ENCODE data around the gene KIRREL3.

The KIRREL3 gene

DNA sequence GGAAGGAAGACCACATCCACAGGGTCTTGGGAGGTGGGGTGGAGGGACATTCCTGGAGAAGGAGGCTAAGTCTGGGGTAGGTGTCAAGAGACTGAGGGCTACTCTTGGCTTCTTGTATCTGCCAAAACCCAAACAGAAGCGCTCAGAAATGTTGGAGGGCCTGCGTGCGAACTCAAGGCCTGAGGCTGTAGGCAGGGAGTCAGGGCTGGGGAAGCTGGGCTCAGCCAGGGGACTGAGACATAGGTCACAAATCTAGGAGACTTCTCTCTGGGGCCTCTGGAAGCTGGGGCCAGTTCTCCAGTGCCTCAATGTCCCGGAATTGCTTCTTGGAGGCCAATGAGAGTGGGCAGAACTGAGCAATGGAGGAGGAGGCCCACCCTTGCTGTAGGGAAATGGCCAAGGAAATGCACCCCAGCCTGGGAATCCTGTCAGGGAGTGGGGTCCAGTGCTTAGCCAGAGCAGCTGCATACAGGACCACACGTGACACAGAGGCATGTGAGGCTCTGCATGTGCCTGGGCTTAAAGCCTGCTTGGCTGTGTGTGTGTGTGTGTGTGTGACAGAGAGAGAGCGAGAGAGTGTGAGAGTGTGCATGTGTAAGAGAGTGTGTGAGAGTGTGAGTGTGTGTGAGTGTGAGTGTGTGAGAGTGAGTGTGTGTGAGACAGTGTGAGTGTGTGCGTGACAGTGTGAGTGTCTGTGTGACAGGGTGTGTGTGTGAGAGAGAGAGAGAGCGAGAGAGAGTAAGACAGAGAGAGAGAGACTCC lies 503.8 kb downstream of the KIRREL3 start:
- no peak for DNase-seq

DNA sequence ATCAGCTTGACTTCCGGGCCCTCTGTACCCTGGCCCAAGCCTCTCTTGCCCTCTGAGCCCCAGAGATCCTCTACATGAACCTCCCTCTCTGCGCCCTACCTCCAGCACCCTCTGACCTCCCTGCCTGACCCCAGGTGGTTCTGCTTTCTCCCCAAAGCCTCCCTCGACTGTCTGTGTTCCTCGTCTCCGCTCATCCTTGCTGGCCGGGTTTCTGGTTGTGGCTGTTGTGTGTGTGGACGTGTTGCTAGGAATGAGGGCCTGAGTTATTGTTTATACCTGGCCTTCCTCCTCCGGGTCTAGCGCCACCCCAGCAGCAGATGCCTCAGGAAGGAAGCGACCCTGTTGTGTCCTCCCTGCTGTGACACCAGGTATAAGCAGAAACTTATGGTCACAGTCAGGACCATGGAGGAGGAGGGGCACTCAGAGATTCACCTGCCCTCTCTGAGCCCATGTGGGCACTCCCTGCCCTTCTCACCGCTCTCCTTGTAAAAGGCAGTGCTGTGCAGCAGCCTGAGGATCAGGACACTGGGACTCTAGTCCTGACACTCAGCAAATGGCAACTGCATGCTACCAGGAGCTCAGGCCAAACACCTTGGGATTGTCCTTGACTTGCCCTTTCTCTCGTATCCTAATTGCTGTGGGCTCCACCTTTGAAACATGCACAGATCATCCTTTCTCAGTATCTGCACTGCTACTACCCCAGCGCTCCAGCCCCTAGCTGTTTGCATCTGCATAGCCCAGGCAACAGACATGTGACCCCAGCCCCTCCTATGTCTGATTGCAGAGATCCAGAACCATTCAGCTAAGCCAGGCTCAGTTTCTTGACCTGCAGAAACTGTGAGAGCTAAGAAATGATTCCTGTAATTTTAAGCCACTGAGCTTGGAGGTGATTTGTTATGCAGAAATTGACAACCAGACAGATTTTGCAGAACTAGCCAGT lies 505.0 kb downstream of the KIRREL3 start:
- no peak for DNase-seq

DNA sequence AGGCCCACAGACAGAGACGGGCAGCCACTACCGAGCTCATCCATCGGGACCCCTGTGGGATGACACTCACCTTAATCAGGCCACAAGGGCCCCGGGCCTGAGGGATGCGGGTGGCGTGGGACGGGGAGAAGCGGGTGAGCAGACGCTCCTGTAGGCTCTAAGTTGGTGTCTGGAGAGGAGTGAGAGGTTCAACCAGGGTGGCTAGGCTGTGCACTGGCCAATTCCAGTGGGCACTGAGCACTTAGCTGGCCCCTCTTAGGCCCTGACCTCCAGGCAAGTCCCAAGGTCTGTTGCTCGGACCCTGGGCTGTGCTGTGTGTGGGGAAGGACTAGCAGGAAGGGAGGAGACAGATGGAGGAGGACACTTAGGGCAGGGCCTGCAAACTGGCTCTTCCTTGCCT lies 505.7 kb downstream of the KIRREL3 start:
- DNase-seq = no peak

DNA sequence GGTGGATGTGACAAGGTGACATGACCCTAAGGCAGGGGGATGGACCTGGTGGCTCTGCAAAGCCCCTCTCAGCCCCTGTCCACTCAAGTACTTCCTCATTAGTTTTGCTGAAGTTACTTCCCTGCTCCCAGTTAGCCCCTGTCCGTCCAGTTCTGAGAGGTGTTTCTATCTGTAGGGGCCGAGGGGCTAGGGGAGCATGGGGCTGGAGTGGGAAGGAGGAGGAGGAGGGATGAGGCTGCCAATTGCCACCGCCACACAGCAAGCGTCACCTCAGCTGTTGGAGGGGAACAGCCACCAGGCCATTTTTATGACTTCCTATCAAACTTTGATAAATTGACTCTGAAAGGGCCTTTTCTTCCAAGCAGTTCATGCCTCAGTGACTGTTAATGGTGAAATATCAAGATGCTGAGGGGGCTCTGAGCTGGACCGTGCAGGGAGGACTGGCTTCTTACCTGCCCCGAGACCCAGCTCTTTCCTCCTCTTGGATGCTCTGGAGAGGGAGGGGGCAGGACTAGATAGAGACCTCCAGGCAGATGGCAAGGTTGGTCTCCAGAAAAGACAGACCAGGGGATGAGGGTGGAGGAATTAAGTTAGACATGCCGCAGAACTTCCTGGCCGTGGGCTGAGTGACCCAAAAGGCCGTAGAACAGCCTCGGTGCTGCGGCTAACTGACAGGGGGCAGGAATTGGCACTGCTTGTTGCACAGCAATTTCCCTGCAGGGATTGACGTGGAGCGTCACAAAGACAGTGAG lies 508.1 kb downstream of the KIRREL3 start:
- no peak for DNase-seq

DNA sequence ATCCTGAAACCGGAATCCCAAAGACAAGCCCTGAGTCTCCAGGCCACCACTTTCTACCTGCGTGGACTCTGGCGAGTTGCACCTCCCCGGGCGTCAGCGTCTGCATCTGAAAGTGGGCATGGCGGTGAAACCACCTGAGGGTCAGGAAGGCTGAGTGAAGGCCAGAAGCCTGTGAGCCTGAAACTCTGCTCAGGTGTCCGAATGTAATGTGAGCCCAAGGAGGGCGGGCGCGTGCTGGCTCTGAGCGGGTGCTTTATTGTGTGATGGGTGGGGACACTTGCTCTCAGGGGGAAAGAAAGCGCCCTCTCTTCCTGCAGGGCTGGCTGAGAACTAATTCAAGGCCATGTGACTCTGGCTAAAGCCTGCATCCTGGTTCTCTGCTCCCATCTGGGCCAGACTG lies 509.5 kb downstream of the KIRREL3 start:
- DNase-seq = no peak

DNA sequence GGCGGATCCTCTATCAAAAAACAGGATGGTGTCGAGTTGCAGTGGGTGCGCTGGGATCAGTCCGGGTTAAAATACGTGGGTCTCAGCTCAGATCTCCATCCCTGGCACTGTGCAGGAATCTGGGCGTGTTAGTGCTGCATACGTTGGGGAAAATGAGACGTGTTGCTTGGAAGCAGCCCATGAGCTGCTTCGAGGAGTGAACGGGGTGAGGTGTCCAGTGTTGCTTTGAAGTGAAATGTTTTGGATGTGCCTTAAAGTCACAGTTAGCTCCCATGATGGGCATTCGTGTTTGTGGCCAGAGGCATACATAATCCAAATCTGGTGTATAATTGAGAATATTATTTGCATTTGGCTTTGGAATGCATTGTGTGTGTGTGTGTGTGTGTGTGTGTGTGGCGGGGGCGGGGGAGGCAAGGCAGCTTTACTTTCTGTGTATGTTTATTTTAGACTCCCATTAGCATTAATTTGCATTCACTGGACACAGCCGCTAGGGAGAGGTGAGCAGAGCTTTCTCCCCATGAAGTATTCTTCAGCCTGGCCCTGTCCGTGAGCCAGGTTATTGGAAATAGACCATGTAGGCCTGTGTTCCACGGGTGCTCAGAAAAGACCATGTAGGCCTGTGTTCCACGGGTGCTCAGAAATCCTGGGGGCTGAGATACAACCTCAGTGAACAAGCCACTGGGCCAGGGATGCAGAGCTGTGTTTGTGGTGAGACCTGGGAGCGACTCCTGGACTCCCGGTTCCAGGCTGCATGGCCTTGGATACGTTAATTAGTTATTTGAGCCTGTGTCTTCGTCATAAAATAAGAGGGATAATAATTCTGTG lies 510.5 kb downstream of the KIRREL3 start:
- no peak for DNase-seq

DNA sequence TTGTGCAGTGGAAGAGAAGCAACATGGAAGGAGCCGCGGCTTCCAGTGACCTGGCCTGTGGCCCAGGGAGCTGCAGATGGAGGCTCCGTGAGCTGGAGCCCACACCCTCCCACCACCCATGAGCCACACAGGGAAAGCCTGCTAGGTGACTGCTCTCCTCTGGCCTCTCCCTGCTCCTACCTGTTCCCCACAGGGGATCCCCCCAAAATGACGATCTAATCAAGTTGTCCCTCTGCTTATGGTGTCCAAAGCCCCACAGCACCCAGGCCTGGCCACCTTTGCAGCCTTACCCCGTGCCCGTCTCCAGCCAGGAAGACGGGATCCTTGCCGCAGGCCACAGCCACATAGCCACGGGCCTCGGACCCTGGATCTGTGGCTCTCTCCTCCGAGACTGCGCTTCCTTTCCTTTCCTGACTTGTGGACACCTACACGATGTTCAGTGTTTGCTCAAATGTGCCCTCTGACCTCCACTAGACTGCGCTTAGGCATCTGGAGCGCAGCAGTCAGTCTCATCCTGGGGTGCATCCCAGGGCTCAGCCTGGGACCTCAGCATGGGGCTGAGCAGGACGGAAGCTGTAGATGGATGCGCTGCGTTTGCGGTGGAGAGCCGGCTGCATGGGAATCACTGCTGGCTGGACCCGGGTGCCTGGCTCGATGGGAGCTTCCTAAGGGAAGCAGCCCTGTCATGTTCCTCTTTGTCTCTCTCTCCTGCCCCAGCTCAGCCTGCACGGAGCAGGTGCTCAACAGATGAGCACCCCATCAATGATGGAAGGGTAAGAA lies 511.8 kb downstream of the KIRREL3 start:
- DNase-seq = no peak

DNA sequence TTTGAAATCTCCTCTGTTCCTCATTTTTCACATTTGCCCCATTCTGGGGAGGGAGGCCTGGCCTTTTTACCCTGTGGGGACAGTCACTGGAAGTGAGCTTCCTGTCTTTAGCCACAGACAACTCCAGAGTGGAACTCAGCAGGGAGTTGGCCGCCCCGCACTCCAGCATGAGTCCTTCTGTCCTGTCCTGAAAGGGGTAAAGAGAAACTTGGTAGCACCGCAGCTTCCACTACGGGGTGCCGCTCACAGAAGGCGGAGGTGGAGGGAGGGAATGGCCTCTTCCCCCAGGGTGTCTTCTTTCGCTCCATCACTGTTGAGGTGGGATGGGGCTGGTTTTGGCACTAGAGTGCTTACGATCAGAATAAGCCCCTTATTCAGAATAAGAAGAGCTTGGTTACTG lies 512.9 kb downstream of the KIRREL3 start:
- DNase-seq = no peak

DNA sequence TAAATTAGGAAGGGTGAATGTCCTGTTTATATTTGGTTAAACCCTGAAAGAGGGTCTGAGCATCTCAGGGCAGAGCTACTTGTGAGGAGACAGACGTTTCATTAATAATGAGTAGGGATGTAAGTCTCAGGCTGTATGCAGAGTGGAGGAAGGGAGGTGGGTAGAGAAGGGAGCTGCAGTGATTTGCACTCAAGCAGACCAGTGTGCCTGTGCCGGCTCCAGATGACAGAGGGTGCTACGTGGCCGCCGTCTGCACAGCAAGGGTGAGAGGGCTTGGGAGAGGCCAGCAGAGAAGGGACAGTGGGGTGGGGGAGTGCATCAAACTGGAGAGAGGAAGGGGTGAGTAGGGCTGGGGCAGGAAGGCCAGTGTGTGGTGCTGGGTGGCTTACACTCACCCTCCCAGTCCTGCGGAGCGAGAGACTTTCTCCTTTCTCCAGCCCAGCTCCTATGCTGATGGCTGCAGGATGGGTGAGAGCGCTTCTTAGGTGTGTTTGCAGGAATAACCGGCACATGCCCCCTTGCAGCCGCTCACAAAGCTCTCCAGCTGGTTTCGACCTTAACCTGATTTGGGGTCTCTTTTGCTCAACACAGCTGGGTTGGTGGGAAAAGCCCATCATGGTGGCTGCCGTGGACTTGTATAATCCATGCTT lies 514.5 kb downstream of the KIRREL3 start:
- no peak for DNase-seq

DNA sequence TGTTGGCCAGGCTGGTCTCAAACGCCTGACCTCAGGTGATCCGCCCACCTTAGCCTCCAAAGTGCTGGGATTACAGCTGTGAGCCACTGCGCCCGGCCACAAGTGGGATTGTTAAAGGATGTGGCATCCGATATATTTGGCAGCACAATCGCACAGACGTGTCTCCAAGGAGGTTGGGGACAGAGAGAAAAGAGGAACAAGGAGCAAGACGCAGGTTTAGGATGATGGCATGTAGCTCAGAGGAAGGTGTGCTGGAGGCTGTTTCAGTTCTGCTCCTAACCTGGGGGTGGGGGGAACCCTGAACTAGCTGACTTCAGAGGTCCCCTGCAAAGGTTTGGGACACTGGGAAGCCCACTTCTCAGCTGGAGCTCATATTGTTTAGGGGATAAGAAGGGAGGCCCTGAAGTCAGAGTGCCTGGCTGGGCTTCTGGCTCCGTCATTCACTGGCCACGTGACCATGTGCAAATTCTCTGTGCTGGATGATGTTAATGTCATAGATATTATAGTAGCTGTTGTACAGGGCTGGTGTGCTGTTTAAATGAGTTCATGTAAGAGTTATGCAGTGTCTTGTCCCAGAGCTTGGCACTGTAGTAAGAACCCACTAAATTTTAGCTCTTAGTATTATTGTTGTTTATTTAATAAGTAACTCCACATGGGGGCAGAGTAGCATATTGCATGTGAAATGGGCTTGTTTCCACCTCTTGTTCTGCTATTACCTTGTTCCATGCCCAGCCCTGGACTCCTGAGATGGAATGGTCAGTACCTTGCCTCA lies 515.4 kb downstream of the KIRREL3 start:
- DNase-seq = no peak

DNA sequence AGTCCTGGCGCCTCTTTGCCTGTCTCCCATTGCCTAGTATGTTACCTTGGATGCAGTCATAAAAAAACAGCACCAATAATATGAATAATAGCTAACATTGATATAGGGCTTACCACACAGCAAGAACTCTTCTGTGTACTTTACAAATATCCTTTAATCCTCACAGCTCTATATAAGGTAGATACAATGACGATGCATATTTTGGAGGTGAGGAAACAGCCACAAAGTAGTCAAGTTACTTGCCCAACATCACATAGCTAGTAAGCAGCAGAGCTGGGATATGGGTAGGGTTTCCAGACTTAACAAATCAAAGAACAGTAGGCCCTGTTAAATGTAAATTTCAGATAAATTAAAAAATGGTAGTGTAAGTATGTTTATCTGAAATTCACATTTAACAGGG lies 516.3 kb downstream of the KIRREL3 start:
- peak; percentile 7 to 26 for DNase-seq

DNA sequence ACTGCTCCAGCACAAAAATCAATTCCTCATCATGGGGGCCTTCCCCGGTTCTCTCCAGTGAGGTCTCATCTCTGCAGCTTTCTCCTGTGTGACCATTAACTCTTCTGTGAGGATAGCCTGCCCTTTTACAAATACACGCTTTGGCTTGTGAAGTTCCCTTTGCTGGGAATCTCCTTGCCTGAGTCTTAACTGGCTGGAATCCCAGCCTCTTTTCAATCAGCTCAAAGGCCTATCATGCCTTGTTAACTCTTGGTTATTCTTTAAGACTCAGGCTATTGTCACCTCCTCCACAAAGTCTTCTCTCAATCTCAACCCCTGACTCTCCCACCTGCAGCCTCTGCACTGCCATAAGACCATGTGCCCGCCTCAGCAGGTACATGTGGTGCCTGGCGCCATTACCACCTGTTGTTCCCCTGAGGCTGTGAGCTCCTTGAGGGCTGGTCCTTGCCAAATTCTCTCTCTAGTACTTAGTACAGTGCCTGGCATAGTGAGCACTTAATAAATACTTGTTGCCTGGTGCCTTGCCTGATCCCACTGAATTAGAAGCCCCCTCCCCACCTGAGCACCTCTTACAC lies 516.9 kb downstream of the KIRREL3 start:
- DNase-seq = no peak

DNA sequence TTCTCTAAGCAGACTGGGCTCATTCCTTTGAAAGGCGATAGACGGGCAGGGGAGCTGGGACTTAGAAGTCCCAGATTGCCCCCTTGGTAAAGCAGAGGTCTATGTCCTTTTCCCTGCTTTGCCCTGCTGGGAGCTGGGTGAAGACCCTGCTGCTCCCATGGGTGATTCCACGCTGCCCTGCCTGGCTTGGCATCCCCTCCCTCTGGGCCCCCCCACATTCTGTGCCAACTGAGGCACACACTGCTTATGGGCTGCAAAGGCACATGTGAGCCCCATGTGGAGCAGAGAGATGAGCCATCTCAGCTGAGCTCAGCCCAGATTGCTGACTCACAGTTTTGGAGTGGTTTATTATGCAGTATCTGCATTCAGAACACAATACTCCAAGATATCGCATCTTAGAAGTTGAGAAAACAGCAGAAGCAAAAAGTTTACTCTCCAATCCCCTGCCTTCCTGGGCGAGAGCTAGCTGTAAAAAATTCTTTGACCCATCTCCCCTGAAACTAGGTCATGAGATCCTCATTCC lies 517.9 kb downstream of the KIRREL3 start:
- DNase-seq = no peak

DNA sequence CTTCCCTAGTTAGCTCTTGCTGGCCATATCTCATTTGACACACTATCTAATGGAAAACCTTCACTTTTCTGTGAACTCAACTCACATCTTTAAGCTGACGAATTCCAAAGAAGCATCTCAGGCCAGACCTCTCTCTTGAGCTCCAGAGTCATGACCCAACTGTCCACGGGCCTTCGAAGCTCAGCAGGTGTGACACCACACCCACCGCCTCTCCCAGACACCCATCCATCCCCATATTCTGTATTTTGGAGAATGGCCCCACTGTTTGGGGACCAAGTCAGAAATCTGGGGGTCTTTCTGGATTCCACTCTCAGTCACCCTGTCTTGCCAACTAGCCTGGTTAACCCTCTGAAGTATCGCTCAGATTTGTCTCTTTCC lies 519.3 kb downstream of the KIRREL3 start:
- DNase-seq = no peak

DNA sequence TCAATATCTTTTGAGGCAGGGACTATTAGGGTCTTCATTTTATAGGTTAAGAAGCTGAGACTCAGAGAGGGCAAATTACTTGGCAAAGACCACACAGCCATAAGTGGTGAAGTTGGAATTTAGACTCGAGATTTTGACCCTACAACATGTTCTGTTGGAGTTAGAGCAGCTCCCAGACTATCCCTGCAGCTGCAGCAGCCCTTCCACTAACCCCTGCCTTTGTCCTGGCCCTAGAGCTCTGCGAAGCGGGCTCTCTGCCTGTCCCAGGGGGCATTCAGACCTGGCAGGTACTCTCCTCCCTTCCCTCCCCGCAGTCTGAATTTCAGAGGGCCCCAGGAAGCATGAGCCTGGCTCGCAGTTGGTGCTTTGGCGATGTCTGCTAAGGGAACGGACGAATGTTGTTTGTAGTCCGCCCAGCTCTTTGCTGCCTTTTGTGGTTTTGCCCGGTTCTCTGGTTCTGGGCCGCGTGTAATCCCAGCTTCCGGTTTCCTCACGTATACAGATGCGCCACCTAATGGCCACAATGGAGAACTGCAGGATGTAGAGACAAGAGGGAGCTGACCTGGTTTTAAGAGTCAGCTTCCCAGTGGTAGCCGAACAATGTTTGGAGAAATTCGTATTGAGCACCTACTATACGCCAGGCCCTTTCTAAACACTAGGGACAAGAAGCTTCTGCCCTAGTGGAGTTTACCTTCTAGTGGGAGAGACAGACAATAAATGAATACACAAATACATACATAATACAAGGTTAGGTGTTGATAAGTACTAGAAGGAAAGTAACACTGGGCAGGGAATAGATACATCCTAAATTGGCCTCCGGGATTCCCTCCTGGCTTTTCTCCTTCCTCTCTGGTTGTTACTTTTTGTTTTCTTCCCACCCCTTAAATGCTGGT lies 519.9 kb downstream of the KIRREL3 start:
- peak; percentile 82 for DNase-seq

DNA sequence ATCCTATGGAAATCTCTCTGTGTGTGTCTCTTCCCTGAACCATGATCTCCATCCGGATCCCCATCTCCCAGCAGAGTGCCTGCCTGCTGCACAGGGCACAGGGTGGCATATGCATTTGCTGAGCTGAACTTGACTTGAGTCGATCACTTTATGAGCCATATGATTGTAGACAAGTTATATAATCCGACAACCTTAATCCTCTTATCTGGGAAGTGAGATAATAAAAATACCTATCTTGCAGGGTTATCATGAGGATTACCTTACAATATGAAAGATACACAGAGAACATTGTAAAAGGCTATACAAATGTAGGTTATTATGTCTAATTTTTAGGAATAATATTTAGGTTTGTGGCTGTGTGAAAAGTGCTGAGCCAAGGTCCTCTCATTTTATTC lies 520.6 kb downstream of the KIRREL3 start:
- DNase-seq = no peak

DNA sequence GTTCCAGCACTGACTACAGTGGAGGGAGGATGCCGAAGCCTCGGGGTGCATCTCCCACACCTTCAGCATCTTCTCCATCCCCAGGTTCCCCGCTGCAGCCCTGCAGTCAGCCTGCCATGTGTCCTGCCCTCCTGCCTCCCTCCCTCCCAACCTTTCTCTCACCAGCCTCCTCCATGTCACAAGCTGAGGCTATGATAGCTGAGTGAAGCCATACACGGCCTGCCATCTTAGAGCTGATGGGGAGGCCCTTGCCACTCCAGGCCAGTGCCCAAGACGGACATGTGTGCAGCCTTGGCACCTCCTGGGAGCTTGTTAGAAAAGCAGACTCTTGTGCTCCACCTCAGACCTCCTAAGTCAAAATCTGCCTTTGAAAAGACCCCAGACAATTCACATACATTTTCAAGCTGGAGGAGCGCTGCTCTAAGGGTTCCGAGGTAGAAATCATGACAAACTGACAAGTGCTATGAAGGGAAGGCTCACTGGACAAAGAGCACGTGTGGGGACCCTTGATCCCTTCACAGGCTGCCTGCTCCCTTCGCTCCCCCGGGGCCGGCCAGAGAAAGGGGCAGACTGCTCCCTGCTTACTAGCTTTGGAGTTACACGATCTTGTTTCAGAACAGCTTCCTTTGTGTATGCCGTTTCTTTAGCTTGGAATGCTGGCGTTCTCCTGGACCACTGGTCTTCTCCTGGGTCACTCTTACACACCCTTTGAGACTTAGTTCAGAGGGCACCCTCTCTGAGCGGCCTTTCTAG lies 521.2 kb downstream of the KIRREL3 start:
- DNase-seq = no peak

DNA sequence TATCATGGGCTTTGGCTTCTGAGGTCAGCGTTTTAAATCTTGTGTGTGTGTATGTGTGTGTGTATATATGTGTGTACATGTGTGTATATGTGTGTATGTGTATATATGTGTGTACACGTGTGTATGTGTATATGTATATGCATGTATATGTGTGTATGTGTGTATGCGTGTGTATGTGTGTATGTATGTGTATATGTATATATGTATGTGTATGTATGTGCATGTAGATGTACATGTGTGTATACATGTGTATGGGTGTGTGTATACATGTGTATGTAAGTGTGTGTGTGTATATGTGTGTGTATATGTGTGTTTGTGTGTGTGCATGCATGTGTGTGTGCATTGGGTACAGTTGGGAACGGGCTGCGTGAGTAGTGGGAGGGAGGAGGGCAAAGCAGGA lies 522.1 kb downstream of the KIRREL3 start:
- DNase-seq = no peak

All from AML-193 (cell line).